Measurements from ENCODE around the gene PPP2CA.
"Not testable (repeated sequence)": the region's sequence is repeated elsewhere in the genome, so short reads cannot be mapped to it uniquely, and the experiment has no call there.

The PPP2CA gene

GRCh38 chr5:134226441-134227192, 744 bp upstream of the PPP2CA start:
- H3K4me3 ChIP-seq (ENCODE audit: low read depth, low read length) = peak overlapping the region; percentile 98
- TF ChIP-seq CTCF (IDR thresholded peaks at IDR 0.05; ENCODE audit: low read depth, low read length) = no peak

- TF ChIP-seq CTCF (IDR thresholded peaks at IDR 0.05; ENCODE audit: low read depth, low read length) = no peak
- peak overlapping the region; percentile 98 for H3K4me3 ChIP-seq (ENCODE audit: low read depth, low read length)
Observed at GRCh38 chr5:134224888-134225779, 739 bp downstream of the PPP2CA start.

- TF ChIP-seq CTCF (IDR thresholded peaks at IDR 0.05; ENCODE audit: low read depth, low read length) = no peak
- H3K4me3 ChIP-seq (ENCODE audit: low read depth, low read length) = peak overlapping the region; percentile 98
Observed at GRCh38 chr5:134223406-134224248, 2.2 kb downstream of the PPP2CA start.

GRCh38 chr5:134221690-134222089, 4.2 kb downstream of the PPP2CA start:
- H3K4me3 ChIP-seq (ENCODE audit: low read depth, low read length) = not testable (repeated sequence)

- no peak for TF ChIP-seq CTCF (IDR thresholded peaks at IDR 0.05; ENCODE audit: low read depth, low read length)
- no peak overlapping the region for H3K4me3 ChIP-seq (ENCODE audit: low read depth, low read length)
Observed at GRCh38 chr5:134215757-134216156, 10.1 kb downstream of the PPP2CA start.

GRCh38 chr5:134211263-134212031, 14.4 kb downstream of the PPP2CA start:
- H3K4me3 ChIP-seq (ENCODE audit: low read depth, low read length) = not testable (repeated sequence)

GRCh38 chr5:134209477-134210245, 16.2 kb downstream of the PPP2CA start:
- no peak for TF ChIP-seq CTCF (IDR thresholded peaks at IDR 0.05; ENCODE audit: low read depth, low read length)
- no peak overlapping the region for H3K4me3 ChIP-seq (ENCODE audit: low read depth, low read length)

Data from WI38 (cell line).